IMR-90 (cell line): ENCODE data around the gene RAB36. TPM values are rescaled to one million over a fixed set of nuclear protein-coding genes. Genes with fewer than 3 reads are reported as not detected.
"Not testable (repeated sequence)": the region's sequence is repeated elsewhere in the genome, so short reads cannot be mapped to it uniquely, and the experiment has no call there.

Source experiments
- ATAC-seq: fragments of 200-7000 bp; cut with Tn5 transposase; 2 replicates; pipeline ENCODE4 v1.9.1; 2020; ENCODE audit warnings: low read depth, mild to moderate bottlenecking, moderate library complexity
- BruUV-seq: library from RNA; stranded (reverse); fragments of 400-500 nt; replicated peaks from 2 replicates; lab custom pipeline; 2021; lab: Mats Ljungman, UMichigan
- CTCF ChIA-PET: fragments of 300-600 bp; formaldehyde crosslinking; extraction: SDS; loops from one replicate; lab custom pipeline; 2021; ENCODE audit warnings: antibody characterized with exemption; lab: Yijun Ruan, JAX
- POLR2A ChIA-PET: fragments of 300-600 bp; sonication (Branson Sonifier 250); formaldehyde crosslinking; loops from one replicate; lab custom pipeline; 2022; ENCODE audit warnings: antibody characterized with exemption; ENCODE audit not compliant: unreplicated experiment; lab: Charles Lee
- DNase-seq: peaks from one replicate; pipeline ENCODE4 v3.0.0; 2013
- H2AFZ ChIP-seq: replicated peaks from 2 replicates; pipeline ENCODE3; 2013; ENCODE audit warnings: low read length, mild to moderate bottlenecking; ENCODE audit not compliant: poor library complexity
- H2AK5ac ChIP-seq: 2 replicates; pipeline ENCODE4 v1.6.1; 2013; ENCODE audit warnings: low read depth, low read length, inconsistent platforms
- H2AK9ac ChIP-seq: replicated peaks from 2 replicates; pipeline ENCODE3; 2013; ENCODE audit warnings: mild to moderate bottlenecking, low read depth, low read length, moderate library complexity; ENCODE audit not compliant: poor library complexity
- H2BK120ac ChIP-seq: 2 replicates; pipeline ENCODE4 v1.6.1; 2013; ENCODE audit warnings: low read depth, low read length, inconsistent platforms
- H2BK15ac ChIP-seq: 3 replicates; pipeline ENCODE4 v1.6.1; 2013; ENCODE audit warnings: low read depth, low read length, inconsistent platforms
- H2BK20ac ChIP-seq: 2 replicates; pipeline ENCODE4 v1.6.1; 2013; ENCODE audit warnings: low read depth, mild to moderate bottlenecking, inconsistent platforms, low read length, moderate library complexity
- H2BK5ac ChIP-seq: 2 replicates; pipeline ENCODE4 v1.6.1; 2013; ENCODE audit warnings: mild to moderate bottlenecking, low read depth, low read length, inconsistent platforms; ENCODE audit not compliant: poor library complexity, severe bottlenecking
- H3K14ac ChIP-seq: replicated peaks from 2 replicates; pipeline ENCODE4 v1.6.1; 2013; ENCODE audit warnings: low read depth, low read length, inconsistent platforms
- H3K18ac ChIP-seq: 2 replicates; pipeline ENCODE4 v1.6.1; 2013; ENCODE audit warnings: low read depth, low read length, control low read depth
- H3K23ac ChIP-seq: 2 replicates; pipeline ENCODE4 v1.6.1; 2013; ENCODE audit warnings: low read depth, low read length, inconsistent platforms
- H3K27ac ChIP-seq: 2 replicates; pipeline ENCODE4 v1.5.1; 2013; ENCODE audit warnings: mild to moderate bottlenecking, control low read depth, low read length; ENCODE audit not compliant: insufficient read depth
- H3K27me3 ChIP-seq: 2 replicates; pipeline ENCODE4 v1.6.1; 2013; ENCODE audit warnings: low read length; ENCODE audit not compliant: control insufficient read depth, insufficient read depth
- H3K36me3 ChIP-seq: 2 replicates; pipeline ENCODE4 v1.6.1; 2013; ENCODE audit warnings: low read length, mixed read lengths; ENCODE audit not compliant: control insufficient read depth, insufficient read depth
- H3K4ac ChIP-seq: 2 replicates; pipeline ENCODE4 v1.6.1; 2013; ENCODE audit warnings: low read depth, low read length, inconsistent platforms
- H3K4me1 ChIP-seq: 2 replicates; pipeline ENCODE4 v1.6.1; 2013; ENCODE audit warnings: low read length, mixed read lengths; ENCODE audit not compliant: control insufficient read depth, insufficient read depth
- H3K4me2 ChIP-seq: 2 replicates; pipeline ENCODE4 v1.6.1; 2013; ENCODE audit warnings: low read depth, mild to moderate bottlenecking, control low read depth, low read length, moderate library complexity
- H3K4me3 ChIP-seq: 2 replicates; pipeline ENCODE4 v1.5.1; 2013; ENCODE audit warnings: low read depth, mild to moderate bottlenecking, control low read depth, low read length, moderate library complexity; ENCODE audit not compliant: insufficient read depth
- H3K56ac ChIP-seq: 2 replicates; pipeline ENCODE4 v1.6.1; 2013; ENCODE audit warnings: low read length, inconsistent platforms; ENCODE audit not compliant: insufficient read depth; ENCODE audit errors: extremely low read depth
- H3K79me1 ChIP-seq, 2 experiments: 2 replicates each; pipeline ENCODE4 v1.6.1; 2013; ENCODE audit warnings: low read length in 2 of 2, inconsistent platforms in 1 of 2, low read depth in 1 of 2
- H3K9ac ChIP-seq: 2 replicates; pipeline ENCODE4 v1.6.1; 2013; ENCODE audit warnings: low read depth, low read length, control low read depth
- H3K9me1 ChIP-seq: 2 replicates; pipeline ENCODE4 v1.6.1; 2013; ENCODE audit warnings: low read length, inconsistent platforms; ENCODE audit not compliant: insufficient read depth
- H3K9me3 ChIP-seq: 2 replicates; pipeline ENCODE4 v1.6.1; 2013; ENCODE audit warnings: low read length; ENCODE audit not compliant: control insufficient read depth, insufficient read depth
- H4K20me1 ChIP-seq: 2 replicates; pipeline ENCODE4 v1.6.1; 2013; ENCODE audit warnings: low read length, inconsistent platforms; ENCODE audit not compliant: insufficient read depth
- H4K5ac ChIP-seq: 2 replicates; pipeline ENCODE4 v1.6.1; 2013; ENCODE audit warnings: mild to moderate bottlenecking, low read depth, low read length, control low read depth
- H4K8ac ChIP-seq, 2 experiments: 2 replicates each; pipeline ENCODE4 v1.6.1; 2013; ENCODE audit warnings: low read depth in 2 of 2, low read length in 2 of 2, control low read depth in 1 of 2, inconsistent platforms in 1 of 2
- H4K91ac ChIP-seq: 2 replicates; pipeline ENCODE4 v1.6.1; 2013; ENCODE audit warnings: low read depth, low read length, inconsistent platforms; ENCODE audit not compliant: insufficient read depth
- RCOR1 ChIP-seq: IDR thresholded peaks from 2 replicates; pipeline ENCODE4 v1.6.1; 2012; ENCODE audit warnings: mild to moderate bottlenecking, low read length, improper control_type of control experiment; ENCODE audit not compliant: insufficient replicate concordance
- WGBS, 2 experiments: methylation state at CpG; one replicate each; pipeline versions ENCODE4 v1.1.5 to v1.1.7; 2013; ENCODE audit warnings: missing lambda C conversion rate in 2 of 2; ENCODE audit not compliant: insufficient read length in 1 of 2; ENCODE audit errors: extremely low coverage in 2 of 2; 5-methylcytosine and 5-hydroxymethylcytosine counted together
- dilution Hi-C: fragments of 300-500 bp; cut with HindIII; formaldehyde crosslinking; loops from one replicate; pipeline ENCODE4 v1.14.3; 2018; ENCODE audit warnings: low sequenced_read_pairs; ENCODE audit not compliant: unreplicated experiment
- in situ Hi-C: fragments of 300-500 bp; cut with MboI; formaldehyde crosslinking; loops from 3 replicates; pipeline ENCODE4 v1.14.3; 2019; ENCODE audit warnings: low sequenced_read_pairs, inconsistent platforms, mixed read lengths
- intact Hi-C: fragments of 100-400 bp; cut with micrococcal nuclease; formaldehyde crosslinking; loops from 2 replicates; pipeline ENCODE4 v1.10.0; 2022
- polyA plus RNA-seq, 3 experiments: library from polyadenylated mRNA; depleted of rRNA; stranded (reverse); fragments of >200 nt; gene quantifications; 2 replicates each; pipeline ENCODE4 v1.2.3, GENCODE V29; 2012; ENCODE audit warnings: low replicate concordance in 1 of 3
- total RNA-seq: library from RNA; depleted of rRNA; stranded (reverse); fragments of >200 nt; gene quantifications from 2 replicates; pipeline ENCODE4 v1.2.3, GENCODE V29; 2012
- TF ChIP-seq, protein P1 (sequence below): fragments of 150-350 bp; IDR thresholded peaks from 2 replicates; pipeline ENCODE4 v1.6.1; 2017; ENCODE audit warnings: mild to moderate bottlenecking, antibody characterized with exemption, low read length, low read depth

The RAB36 gene
- total and polyA plus RNA-seq, 2 of the 4 experiments (the other 2 are of a cell fraction) = 3.6 to 4.0 TPM

GRCh38 chr22:23133922-23134321 is 11.4 kb upstream of the RAB36 start (continued):
- TF ChIP-seq, protein P1, sequence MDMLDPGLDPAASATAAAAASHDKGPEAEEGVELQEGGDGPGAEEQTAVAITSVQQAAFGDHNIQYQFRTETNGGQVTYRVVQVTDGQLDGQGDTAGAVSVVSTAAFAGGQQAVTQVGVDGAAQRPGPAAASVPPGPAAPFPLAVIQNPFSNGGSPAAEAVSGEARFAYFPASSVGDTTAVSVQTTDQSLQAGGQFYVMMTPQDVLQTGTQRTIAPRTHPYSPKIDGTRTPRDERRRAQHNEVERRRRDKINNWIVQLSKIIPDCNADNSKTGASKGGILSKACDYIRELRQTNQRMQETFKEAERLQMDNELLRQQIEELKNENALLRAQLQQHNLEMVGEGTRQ = no peak
- TF ChIP-seq RCOR1 = no peak

DNA sequence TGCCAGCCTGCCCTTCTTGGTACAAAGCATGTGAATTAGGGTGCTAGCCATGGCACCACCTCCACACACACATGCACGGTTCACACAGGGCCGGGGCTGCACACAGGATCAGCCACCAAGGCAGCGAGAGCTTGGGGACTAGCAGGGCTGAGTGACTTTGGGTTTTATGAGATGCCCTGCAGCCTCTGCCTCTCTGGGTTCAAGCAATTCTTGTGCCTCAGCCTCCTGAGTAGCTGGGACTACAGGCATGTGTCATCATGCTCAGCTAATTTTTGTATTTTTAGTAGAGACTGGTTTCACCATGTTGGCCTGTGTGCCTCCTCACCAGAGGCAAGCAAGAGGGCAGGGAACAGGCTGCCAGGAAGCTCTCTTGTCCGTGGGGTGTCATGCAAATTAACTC is 8.3 kb upstream of the RAB36 start:
- H2AK5ac ChIP-seq, in situ Hi-C loops, H3K79me1 ChIP-seq, H4K5ac ChIP-seq, H2BK120ac ChIP-seq, H3K9ac ChIP-seq, H2BK5ac ChIP-seq, DNase-seq, H3K4me2 ChIP-seq, BruUV-seq, H3K23ac ChIP-seq, H3K9me3 ChIP-seq, H3K9me1 ChIP-seq, dilution Hi-C loops, ATAC-seq, H3K56ac ChIP-seq, H3K18ac ChIP-seq, H3K4me1 ChIP-seq, H4K8ac ChIP-seq, H3K4ac ChIP-seq, H3K4me3 ChIP-seq, H2BK20ac ChIP-seq, H3K36me3 ChIP-seq, CTCF ChIA-PET, H3K27ac ChIP-seq, H4K91ac ChIP-seq, H4K20me1 ChIP-seq, H2AFZ ChIP-seq, H2BK15ac ChIP-seq, H2AK9ac ChIP-seq, POLR2A ChIA-PET, H3K14ac ChIP-seq, H3K27me3 ChIP-seq: not testable (repeated sequence)
- intact Hi-C loops = loop anchor here (10.0 kb wide), 1 partner anchor 672 kb away; no protein-coding TSS in a partner anchor
- WGBS, 2 experiments = no CpG with 5 or more reads among the region's 4 CpGs
